ENCODE measurements around the gene KMT2C.
"Not testable (repeated sequence)": the region's sequence is repeated elsewhere in the genome, so short reads cannot be mapped to it uniquely, and the experiment has no call there.

The KMT2C gene

DNA sequence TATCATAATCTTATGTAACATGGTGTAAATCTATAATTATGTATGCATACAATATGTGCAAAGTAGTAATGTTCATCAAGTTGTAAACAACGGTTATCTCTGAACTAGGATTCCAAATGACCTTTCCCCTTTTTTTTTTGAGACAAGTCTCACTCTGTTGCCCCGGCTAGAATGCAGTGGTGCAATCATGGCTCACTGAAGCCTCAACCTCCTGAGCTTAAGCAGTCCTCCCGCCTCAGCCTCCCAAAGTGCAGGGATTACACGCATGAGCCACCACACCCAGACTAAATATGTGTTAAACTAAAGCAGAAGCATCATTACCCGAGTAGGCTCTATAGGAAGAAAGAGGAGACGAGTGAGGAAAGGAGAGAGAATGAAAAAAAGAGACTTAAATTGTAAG lies 7.8 kb upstream of the KMT2C start:
- H3K27me3 ChIP-seq (ENCODE audit: low read length) = no peaks in the 10 kb centered on the region

DNA sequence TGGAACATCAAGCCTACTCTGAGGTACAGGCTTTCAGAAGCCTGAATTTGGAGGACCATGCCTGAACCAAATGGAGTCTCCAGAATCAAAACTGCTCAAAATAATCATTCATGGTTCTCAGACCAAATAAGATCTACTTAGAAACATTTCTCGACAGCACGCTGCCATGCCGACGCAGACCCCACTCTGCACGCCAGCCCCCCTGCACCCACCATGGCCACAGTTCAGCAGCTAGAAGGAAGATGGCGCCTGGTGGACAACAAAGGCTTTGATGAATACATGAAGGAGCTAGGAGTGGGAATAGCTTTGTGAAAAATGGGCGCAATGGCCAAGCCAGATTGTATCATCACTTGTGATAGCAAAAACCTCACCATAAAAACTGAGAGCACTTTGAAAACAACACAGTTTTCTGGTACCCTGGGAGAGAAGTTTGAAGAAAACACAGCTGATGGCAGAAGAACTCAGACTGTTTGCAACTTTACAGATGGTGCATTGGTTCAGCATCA lies 6.6 kb upstream of the KMT2C start:
- no peak overlapping the region for H3K9ac ChIP-seq (ENCODE audit: low read length)
- no peaks in the 10 kb centered on the region for H3F3A ChIP-seq (ENCODE audit: insufficient read depth)
- no peaks in the 10 kb centered on the region for H3K27me3 ChIP-seq (ENCODE audit: low read length)
- H2AFZ ChIP-seq (ENCODE audit: low read depth, low read length, severe bottlenecking) = no peak overlapping the region
- no peaks in the 10 kb centered on the region for H3K79me2 ChIP-seq (ENCODE audit: insufficient read depth, low read length)
- no peak overlapping the region for H3K4me2 ChIP-seq (ENCODE audit: low read depth, low read length, poor library complexity, severe bottlenecking)
- no peaks in the 10 kb centered on the region for H3K36me3 ChIP-seq (ENCODE audit: low read length)
- H3K9me2 ChIP-seq (replicated peaks; ENCODE audit: insufficient read depth, low read length) = no peaks in the 10 kb centered on the region
- no peaks in the 10 kb centered on the region for H4K20me1 ChIP-seq (ENCODE audit: low read depth, low read length)
- no peak overlapping the region for H3K4me3 ChIP-seq (ENCODE audit: insufficient read depth, low read length, poor library complexity, severe bottlenecking)
- TF ChIP-seq, protein P1, sequence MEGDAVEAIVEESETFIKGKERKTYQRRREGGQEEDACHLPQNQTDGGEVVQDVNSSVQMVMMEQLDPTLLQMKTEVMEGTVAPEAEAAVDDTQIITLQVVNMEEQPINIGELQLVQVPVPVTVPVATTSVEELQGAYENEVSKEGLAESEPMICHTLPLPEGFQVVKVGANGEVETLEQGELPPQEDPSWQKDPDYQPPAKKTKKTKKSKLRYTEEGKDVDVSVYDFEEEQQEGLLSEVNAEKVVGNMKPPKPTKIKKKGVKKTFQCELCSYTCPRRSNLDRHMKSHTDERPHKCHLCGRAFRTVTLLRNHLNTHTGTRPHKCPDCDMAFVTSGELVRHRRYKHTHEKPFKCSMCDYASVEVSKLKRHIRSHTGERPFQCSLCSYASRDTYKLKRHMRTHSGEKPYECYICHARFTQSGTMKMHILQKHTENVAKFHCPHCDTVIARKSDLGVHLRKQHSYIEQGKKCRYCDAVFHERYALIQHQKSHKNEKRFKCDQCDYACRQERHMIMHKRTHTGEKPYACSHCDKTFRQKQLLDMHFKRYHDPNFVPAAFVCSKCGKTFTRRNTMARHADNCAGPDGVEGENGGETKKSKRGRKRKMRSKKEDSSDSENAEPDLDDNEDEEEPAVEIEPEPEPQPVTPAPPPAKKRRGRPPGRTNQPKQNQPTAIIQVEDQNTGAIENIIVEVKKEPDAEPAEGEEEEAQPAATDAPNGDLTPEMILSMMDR (IDR thresholded peaks at IDR 0.05; ENCODE audit: insufficient read depth, low read length, poor library complexity, severe bottlenecking) = no peak
- TF ChIP-seq EZH2phosphoT487 (conservative IDR thresholded peaks at IDR 0.05; ENCODE audit: low read length) = no peak
- no peaks in the 10 kb centered on the region for H3K9me3 ChIP-seq (ENCODE audit: insufficient read depth, low read length)
- H3K27ac ChIP-seq (ENCODE audit: low read depth, low read length) = no peak overlapping the region

More for the DNA sequence above, 7.8 kb upstream of the KMT2C start:
- H3K9ac ChIP-seq (ENCODE audit: low read length) = no peak overlapping the region
- no peak for TF ChIP-seq EZH2phosphoT487 (conservative IDR thresholded peaks at IDR 0.05; ENCODE audit: low read length)
- TF ChIP-seq, protein P1 (IDR thresholded peaks at IDR 0.05; ENCODE audit: insufficient read depth, low read length, poor library complexity, severe bottlenecking) = no peak
- H2AFZ ChIP-seq (ENCODE audit: low read depth, low read length, severe bottlenecking) = no peak overlapping the region
- H3K27ac ChIP-seq (ENCODE audit: low read depth, low read length) = no peak overlapping the region
- no peaks in the 10 kb centered on the region for H3K79me2 ChIP-seq (ENCODE audit: insufficient read depth, low read length)
- no peak overlapping the region for H3K4me2 ChIP-seq (ENCODE audit: low read depth, low read length, poor library complexity, severe bottlenecking)
- no peaks in the 10 kb centered on the region for H3K9me2 ChIP-seq (replicated peaks; ENCODE audit: insufficient read depth, low read length)
- no peak overlapping the region for H3K4me3 ChIP-seq (ENCODE audit: insufficient read depth, low read length, poor library complexity, severe bottlenecking)
- H4K20me1 ChIP-seq (ENCODE audit: low read depth, low read length) = no peaks in the 10 kb centered on the region
- H3K9me3 ChIP-seq (ENCODE audit: insufficient read depth, low read length) = no peaks in the 10 kb centered on the region
- H3K36me3 ChIP-seq (ENCODE audit: low read length) = no peaks in the 10 kb centered on the region
- H3F3A ChIP-seq (ENCODE audit: insufficient read depth) = no peaks in the 10 kb centered on the region

DNA sequence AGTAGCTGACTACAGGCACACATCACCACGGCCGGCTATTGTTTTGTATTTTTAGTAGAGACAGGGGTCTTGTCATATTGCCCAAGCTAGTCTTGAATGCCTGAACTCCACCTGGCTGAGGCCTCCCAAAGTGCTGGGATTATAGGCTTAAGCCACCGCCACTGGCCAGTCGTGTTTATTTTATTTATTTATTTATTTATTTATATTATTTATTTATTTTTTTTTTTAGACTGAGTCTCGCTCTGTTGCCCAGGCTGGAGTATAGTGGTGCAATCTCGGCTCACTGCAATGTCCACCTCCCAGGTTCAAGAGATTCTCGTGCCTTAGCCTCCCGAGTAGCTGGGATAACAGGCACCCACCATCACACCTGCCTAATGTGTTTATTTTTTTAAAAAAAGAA lies 6.0 kb upstream of the KMT2C start:
- not testable (repeated sequence) for H3K27me3 ChIP-seq (ENCODE audit: low read length); H3F3A ChIP-seq (ENCODE audit: insufficient read depth); H3K36me3 ChIP-seq (ENCODE audit: low read length); H3K9me2 ChIP-seq (replicated peaks; ENCODE audit: insufficient read depth, low read length); H3K27ac ChIP-seq (ENCODE audit: low read depth, low read length); H3K79me2 ChIP-seq (ENCODE audit: insufficient read depth, low read length); H3K4me2 ChIP-seq (ENCODE audit: low read depth, low read length, poor library complexity, severe bottlenecking); H3K4me3 ChIP-seq (ENCODE audit: insufficient read depth, low read length, poor library complexity, severe bottlenecking); H2AFZ ChIP-seq (ENCODE audit: low read depth, low read length, severe bottlenecking); H3K9ac ChIP-seq (ENCODE audit: low read length); H4K20me1 ChIP-seq (ENCODE audit: low read depth, low read length); H3K9me3 ChIP-seq (ENCODE audit: insufficient read depth, low read length)

DNA sequence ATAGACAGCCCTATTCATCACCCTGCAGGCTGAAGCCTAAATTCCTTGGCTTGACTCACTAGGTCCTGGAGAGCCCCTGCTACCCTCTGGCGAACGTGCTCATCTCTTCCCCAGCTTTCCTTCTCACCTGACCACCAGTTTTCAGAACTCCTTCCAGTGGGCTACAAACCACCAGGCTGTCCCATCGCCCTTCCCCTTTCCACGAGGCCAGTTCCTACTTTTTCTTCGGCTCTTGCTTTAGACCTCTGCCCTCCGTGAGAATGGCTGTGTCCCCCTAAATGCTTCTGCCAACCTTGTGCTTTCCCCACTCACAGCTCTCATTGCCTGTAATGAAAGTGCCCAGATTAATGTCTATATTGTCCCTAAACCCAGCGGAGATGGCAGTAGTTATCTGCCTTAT lies 5.4 kb upstream of the KMT2C start:
- not testable (repeated sequence) for H3K4me3 ChIP-seq (ENCODE audit: insufficient read depth, low read length, poor library complexity, severe bottlenecking); H3K9ac ChIP-seq (ENCODE audit: low read length); H3K79me2 ChIP-seq (ENCODE audit: insufficient read depth, low read length); H3F3A ChIP-seq (ENCODE audit: insufficient read depth); H3K4me2 ChIP-seq (ENCODE audit: low read depth, low read length, poor library complexity, severe bottlenecking); H2AFZ ChIP-seq (ENCODE audit: low read depth, low read length, severe bottlenecking); H3K27ac ChIP-seq (ENCODE audit: low read depth, low read length); H3K9me2 ChIP-seq (replicated peaks; ENCODE audit: insufficient read depth, low read length); H3K27me3 ChIP-seq (ENCODE audit: low read length); H4K20me1 ChIP-seq (ENCODE audit: low read depth, low read length); H3K9me3 ChIP-seq (ENCODE audit: insufficient read depth, low read length); H3K36me3 ChIP-seq (ENCODE audit: low read length)

DNA sequence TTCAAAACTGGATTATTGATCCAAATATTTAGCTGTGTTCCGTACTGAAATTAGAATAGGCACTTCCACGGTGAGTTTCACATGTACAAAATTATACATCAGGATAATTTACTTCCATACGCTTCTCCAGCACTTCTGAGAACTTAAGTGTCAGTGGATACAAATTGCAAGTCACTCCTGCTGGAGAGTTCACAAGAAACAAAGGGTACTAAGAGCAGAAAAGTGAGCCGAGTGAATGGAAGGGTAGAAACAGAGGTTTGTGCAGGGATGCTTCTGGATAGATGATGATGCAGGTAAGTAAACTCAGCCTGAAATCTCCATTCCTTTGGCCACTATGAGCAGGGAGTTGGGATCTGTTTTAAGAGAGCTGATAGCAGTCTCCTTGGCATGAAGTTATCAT lies 2.2 kb upstream of the KMT2C start:
- H3K9me2 ChIP-seq (replicated peaks; ENCODE audit: insufficient read depth, low read length); H3K36me3 ChIP-seq (ENCODE audit: low read length); H2AFZ ChIP-seq (ENCODE audit: low read depth, low read length, severe bottlenecking); H3K9ac ChIP-seq (ENCODE audit: low read length); H3K9me3 ChIP-seq (ENCODE audit: insufficient read depth, low read length); H4K20me1 ChIP-seq (ENCODE audit: low read depth, low read length); H3K27ac ChIP-seq (ENCODE audit: low read depth, low read length); H3K4me2 ChIP-seq (ENCODE audit: low read depth, low read length, poor library complexity, severe bottlenecking); H3K27me3 ChIP-seq (ENCODE audit: low read length); H3K4me3 ChIP-seq (ENCODE audit: insufficient read depth, low read length, poor library complexity, severe bottlenecking): not testable (repeated sequence)
- H3K79me2 ChIP-seq (ENCODE audit: insufficient read depth, low read length) = peaks cover 21% of the 10 kb centered on the region
- peaks cover 22% of the 10 kb centered on the region for H3F3A ChIP-seq (ENCODE audit: insufficient read depth)

DNA sequence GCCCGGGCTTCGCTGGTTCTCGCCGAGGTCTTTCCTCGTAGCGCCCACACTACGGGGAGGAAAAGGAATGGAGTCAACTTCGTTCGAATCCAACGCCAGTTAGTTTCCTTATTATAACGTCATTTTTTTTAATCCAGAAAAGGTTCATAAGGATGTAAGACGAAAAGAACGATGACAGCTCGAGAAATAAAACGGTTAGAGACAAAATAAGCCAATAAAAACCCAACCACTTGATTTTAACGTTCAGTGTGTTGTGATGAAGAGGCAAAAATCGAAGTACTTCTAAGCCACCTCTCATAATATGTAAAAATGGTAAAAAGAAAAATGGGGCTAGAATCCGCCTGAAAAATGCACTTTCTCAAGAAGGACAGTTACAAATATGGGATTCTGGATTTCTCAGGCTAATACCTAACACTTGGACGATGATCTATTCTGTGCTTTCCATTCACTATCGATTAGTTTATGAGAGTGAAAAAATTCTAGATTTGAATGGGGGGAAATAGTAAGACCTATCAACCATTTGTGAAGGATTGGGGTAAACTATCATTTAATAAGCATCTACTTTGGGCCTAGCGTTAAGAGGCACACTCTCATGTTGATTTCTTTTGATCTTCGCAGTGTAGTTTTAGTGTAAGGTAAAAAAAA lies 1.2 kb upstream of the KMT2C start:
- H3K4me3 ChIP-seq (ENCODE audit: insufficient read depth, low read length, poor library complexity, severe bottlenecking) = peak overlapping the region; percentile 67
- peak overlapping the region; percentile 68 for H3K4me2 ChIP-seq (ENCODE audit: low read depth, low read length, poor library complexity, severe bottlenecking)
- peaks cover 27% of the 10 kb centered on the region for H3F3A ChIP-seq (ENCODE audit: insufficient read depth)
- H3K36me3 ChIP-seq (ENCODE audit: low read length); H3K27me3 ChIP-seq (ENCODE audit: low read length); H4K20me1 ChIP-seq (ENCODE audit: low read depth, low read length); H3K9me2 ChIP-seq (replicated peaks; ENCODE audit: insufficient read depth, low read length); H3K9me3 ChIP-seq (ENCODE audit: insufficient read depth, low read length): not testable (repeated sequence)
- peaks cover 31% of the 10 kb centered on the region for H3K79me2 ChIP-seq (ENCODE audit: insufficient read depth, low read length)
- peak overlapping the region; percentile 60 for H3K9ac ChIP-seq (ENCODE audit: low read length)
- H3K27ac ChIP-seq (ENCODE audit: low read depth, low read length) = peak overlapping the region; percentile 22; the same call in 1 of the 2 replicates
- H2AFZ ChIP-seq (ENCODE audit: low read depth, low read length, severe bottlenecking) = peak overlapping the region; percentile 89
